Stimulated activated CD8-positive, alpha-beta memory T cell treated with anti-CD3 and anti-CD28 coated beads, Interleukin-4, amount 100 ng/mL, for 48 hours (primary cell): ENCODE measurements around the gene PCDHGA3.
"Not testable (repeated sequence)": the region's sequence is repeated elsewhere in the genome, so short reads cannot be mapped to it uniquely, and the experiment has no call there.

Experiments
- DNase-seq: peaks from one replicate; pipeline ENCODE4 v3.0.0-alpha.2; 2020

The PCDHGA3 gene

GRCh38 chr5:141383345-141383744 lies 39.7 kb downstream of the PCDHGA3 start:
- no peak for DNase-seq

DNA sequence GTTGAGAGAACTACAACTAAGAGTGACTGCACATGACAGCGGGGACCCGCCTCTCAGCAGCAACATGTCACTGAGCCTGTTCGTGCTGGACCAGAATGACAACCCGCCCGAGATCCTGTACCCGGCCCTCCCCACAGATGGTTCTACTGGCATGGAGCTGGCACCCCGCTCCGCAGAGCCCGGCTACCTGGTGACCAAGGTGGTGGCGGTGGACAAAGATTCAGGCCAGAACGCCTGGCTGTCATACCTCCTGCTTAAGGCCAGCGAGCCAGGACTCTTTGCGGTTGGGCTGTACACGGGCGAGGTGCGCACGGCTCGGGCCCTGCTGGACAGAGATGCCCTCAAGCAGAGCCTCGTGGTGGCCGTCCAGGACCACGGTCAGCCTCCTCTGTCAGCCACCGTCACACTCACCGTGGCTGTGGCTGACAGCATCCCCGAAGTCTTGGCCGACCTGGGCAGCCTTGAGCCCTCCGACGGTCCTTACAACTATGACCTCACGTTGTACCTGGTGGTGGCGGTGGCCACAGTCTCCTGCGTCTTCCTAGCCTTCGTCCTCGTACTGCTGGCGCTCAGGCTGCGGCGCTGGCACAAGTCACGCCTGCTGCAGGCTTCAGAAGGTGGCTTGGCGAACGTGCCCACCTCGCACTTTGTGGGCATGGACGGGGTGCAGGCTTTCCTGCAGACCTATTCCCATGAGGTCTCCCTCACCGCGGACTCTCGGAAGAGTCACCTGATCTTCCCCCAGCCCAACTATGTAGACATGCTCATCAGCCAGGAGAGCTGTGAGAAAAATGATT lies 41.0 kb downstream of the PCDHGA3 start:
- no peak for DNase-seq

DNA sequence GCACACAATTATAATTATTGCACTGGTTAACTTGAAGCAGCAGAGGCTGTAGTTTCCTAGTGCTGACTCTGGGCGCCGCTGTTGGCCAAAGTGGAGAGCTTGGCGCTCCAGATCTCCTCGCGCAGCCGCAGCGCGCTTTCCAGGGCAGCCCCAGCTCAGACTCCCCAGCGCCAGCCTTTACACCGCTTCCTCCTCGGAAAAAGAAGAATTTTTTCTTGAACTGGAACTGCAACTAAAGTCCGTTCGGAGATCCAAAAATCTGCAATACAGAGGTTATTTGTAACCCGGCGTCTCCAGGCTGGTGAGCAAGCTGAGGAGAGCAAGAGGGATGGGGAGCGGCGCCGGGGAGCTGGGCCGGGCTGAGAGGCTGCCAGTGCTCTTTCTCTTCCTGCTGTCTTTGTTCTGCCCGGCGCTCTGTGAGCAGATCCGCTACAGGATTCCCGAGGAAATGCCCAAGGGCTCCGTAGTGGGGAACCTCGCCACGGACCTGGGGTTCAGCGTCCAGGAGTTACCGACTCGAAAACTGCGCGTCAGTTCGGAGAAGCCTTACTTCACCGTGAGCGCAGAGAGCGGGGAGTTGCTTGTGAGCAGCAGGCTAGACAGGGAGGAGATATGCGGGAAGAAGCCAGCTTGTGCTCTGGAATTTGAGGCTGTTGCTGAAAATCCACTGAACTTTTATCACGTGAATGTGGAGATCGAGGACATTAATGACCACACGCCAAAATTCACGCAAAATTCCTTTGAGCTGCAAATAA lies 44.1 kb downstream of the PCDHGA3 start, which contains the start of gene PCDHGB4:
Gene PCDHGB4, plus strand, starts transcription at position 142 of the 755 bp plus-strand sequence. Its CDS starts 187 bp downstream, at position 329.
- peak; percentile 41 for DNase-seq

- no peak for DNase-seq
These were observed 45.0 kb downstream of the PCDHGA3 start for GRCh38 chr5:141388661-141389060.

DNA sequence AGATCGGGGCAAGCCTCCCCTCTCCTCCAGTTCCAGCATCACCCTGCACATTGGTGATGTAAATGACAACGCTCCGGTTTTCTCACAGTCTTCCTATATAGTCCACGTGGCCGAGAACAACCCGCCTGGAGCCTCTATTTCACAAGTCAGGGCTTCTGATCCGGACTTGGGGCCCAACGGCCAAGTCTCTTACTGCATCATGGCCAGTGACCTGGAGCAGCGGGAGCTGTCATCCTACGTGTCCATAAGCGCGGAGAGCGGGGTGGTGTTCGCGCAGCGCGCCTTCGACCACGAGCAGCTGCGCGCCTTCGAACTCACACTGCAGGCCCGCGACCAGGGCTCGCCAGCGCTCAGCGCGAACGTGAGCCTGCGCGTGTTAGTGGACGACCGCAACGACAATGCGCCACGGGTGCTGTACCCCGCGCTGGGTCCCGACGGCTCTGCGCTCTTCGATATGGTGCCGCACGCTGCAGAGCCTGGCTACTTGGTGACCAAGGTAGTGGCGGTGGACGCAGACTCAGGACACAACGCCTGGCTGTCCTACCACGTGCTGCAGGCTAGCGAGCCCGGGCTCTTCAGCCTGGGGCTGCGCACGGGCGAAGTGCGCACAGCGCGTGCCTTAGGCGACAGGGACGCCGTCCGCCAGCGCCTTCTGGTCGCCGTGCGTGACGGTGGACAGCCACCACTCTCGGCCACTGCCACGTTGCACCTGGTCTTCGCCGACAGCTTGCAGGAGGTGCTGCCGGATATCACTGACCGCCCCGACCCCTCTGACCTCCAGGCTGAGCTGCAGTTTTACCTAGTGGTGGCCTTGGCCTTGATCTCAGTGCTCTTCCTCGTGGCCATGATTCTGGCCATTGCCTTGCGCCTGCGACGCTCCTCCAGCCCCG lies 45.8 kb downstream of the PCDHGA3 start:
- DNase-seq: no peak

- no peak for DNase-seq
These were observed 49.0 kb downstream of the PCDHGA3 start, which contains the start of gene PCDHGA8 for GRCh38 chr5:141392429-141393198. Gene PCDHGA8, plus strand, starts transcription at chr5:141392633. Its CDS starts 181 bp downstream, at chr5:141392814.

DNA sequence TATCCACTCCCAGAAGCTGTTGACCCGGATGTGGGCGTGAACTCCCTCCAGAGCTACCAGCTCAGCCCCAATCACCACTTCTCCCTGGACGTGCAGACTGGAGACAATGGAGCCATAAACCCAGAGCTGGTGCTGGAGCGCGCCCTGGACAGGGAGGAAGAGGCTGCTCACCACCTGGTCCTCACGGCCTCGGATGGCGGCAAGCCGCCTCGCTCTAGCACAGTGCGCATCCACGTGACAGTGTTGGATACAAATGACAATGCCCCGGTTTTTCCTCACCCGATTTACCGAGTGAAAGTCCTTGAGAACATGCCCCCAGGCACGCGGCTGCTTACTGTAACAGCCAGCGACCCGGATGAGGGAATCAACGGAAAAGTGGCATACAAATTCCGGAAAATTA lies 49.6 kb downstream of the PCDHGA3 start:
- DNase-seq: no peak

DNA sequence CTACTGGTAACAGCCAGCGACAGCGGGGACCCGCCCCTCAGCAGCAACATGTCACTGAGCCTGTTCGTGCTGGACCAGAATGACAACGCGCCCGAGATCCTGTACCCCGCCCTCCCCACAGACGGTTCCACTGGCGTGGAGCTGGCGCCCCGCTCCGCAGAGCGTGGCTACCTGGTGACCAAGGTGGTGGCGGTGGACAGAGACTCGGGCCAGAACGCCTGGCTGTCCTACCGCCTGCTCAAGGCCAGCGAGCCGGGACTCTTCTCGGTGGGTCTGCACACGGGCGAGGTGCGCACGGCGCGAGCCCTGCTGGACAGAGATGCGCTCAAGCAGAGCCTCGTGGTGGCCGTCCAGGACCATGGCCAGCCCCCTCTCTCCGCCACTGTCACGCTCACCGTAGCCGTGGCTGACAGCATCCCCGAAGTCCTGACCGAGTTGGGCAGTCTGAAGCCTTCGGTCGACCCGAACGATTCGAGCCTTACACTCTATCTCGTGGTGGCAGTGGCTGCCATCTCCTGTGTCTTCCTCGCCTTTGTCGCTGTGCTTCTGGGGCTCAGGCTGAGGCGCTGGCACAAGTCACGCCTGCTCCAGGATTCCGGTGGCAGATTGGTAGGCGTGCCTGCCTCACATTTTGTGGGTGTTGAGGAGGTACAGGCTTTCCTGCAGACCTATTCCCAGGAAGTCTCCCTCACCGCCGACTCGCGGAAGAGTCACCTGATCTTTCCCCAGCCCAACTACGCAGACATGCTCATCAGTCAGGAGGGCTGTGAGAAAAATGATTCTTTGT lies 51.0 kb downstream of the PCDHGA3 start:
- DNase-seq: not testable (repeated sequence)
